ENCODE data around the gene PAK1. TPM values are rescaled to one million over a fixed set of nuclear protein-coding genes. Genes with fewer than 3 reads are reported as not detected.

PAK1 gene
- total RNA-seq, 1 donor: 20.5 TPM

GRCh38 chr11:77475206-77475605 lies 1.3 kb upstream of the PAK1 start:
- DNase-seq (ENCODE audit: low read depth in 2 of 3, low spot score in 2 of 3): no peak

- DNase-seq (ENCODE audit: low read depth in 2 of 3, low spot score in 2 of 3): no peak
Observed at GRCh38 chr11:77474684-77475060, 778 bp upstream of the PAK1 start.

GRCh38 chr11:77472991-77473800 lies 698 bp downstream of the PAK1 start:
- peak; percentile 14 to 69 (median 25) for DNase-seq (ENCODE audit: low read depth in 2 of 3, low spot score in 2 of 3)

GRCh38 chr11:77471558-77472193 lies 2.2 kb downstream of the PAK1 start:
- peak in 2 of 3 donors; percentile 24 to 56 for DNase-seq (ENCODE audit: low read depth in 2 of 3, low spot score in 2 of 3)

GRCh38 chr11:77470971-77471370 lies 2.9 kb downstream of the PAK1 start:
- no peak for DNase-seq (ENCODE audit: low read depth in 2 of 3, low spot score in 2 of 3)

- no peak for DNase-seq (ENCODE audit: low read depth in 2 of 3, low spot score in 2 of 3)
Observed at GRCh38 chr11:77470504-77470903, 3.4 kb downstream of the PAK1 start.

- no peak for DNase-seq (ENCODE audit: low read depth in 2 of 3, low spot score in 2 of 3)
Observed at GRCh38 chr11:77468527-77468926, 5.4 kb downstream of the PAK1 start.

GRCh38 chr11:77467993-77468392 lies 5.9 kb downstream of the PAK1 start:
- DNase-seq (ENCODE audit: low read depth in 2 of 3, low spot score in 2 of 3): no peak

GRCh38 chr11:77467233-77467632 lies 6.7 kb downstream of the PAK1 start:
- DNase-seq (ENCODE audit: low read depth in 2 of 3, low spot score in 2 of 3): no peak

- DNase-seq (ENCODE audit: low read depth in 2 of 3, low spot score in 2 of 3): no peak
Observed at GRCh38 chr11:77457340-77457739, 16.6 kb downstream of the PAK1 start.

- no peak for DNase-seq (ENCODE audit: low read depth in 2 of 3, low spot score in 2 of 3)
Observed at GRCh38 chr11:77455740-77456139, 18.2 kb downstream of the PAK1 start.

GRCh38 chr11:77454867-77455655 lies 18.8 kb downstream of the PAK1 start:
- DNase-seq (ENCODE audit: low read depth in 2 of 3, low spot score in 2 of 3): no peak

- no peak for DNase-seq (ENCODE audit: low read depth in 2 of 3, low spot score in 2 of 3)
Observed at GRCh38 chr11:77450227-77450626, 23.7 kb downstream of the PAK1 start.

GRCh38 chr11:77449784-77450183 lies 24.1 kb downstream of the PAK1 start:
- DNase-seq (ENCODE audit: low read depth in 2 of 3, low spot score in 2 of 3): no peak

GRCh38 chr11:77449060-77449521 lies 24.8 kb downstream of the PAK1 start:
- DNase-seq (ENCODE audit: low read depth in 2 of 3, low spot score in 2 of 3): peak in 1 of 3 donors; percentile 57

- DNase-seq (ENCODE audit: low read depth in 2 of 3, low spot score in 2 of 3): no peak
Observed at GRCh38 chr11:77448269-77448668, 25.6 kb downstream of the PAK1 start.

- DNase-seq (ENCODE audit: low read depth in 2 of 3, low spot score in 2 of 3): no peak
Observed at GRCh38 chr11:77446911-77447629, 26.8 kb downstream of the PAK1 start.

- no peak for DNase-seq (ENCODE audit: low read depth in 2 of 3, low spot score in 2 of 3)
Observed at GRCh38 chr11:77444261-77444660, 29.6 kb downstream of the PAK1 start.

GRCh38 chr11:77442394-77443053 lies 31.4 kb downstream of the PAK1 start:
- no peak for DNase-seq (ENCODE audit: low read depth in 2 of 3, low spot score in 2 of 3)

- DNase-seq (ENCODE audit: low read depth in 2 of 3, low spot score in 2 of 3): no peak
Observed at GRCh38 chr11:77441426-77441825, 32.5 kb downstream of the PAK1 start.

Measured in hematopoietic multipotent progenitor cell (in vitro differentiated cells).